GM19025 (cell line): ENCODE results near the gene GDF15.

Experiments
- ATAC-seq: cut with Tn5 transposase; IDR thresholded peaks from one replicate; pipeline ENCODE4 v1.9.1; 2021; ENCODE audit warnings: mild to moderate bottlenecking, low read depth, moderate library complexity; ENCODE audit not compliant: unreplicated experiment

Gene GDF15

DNA sequence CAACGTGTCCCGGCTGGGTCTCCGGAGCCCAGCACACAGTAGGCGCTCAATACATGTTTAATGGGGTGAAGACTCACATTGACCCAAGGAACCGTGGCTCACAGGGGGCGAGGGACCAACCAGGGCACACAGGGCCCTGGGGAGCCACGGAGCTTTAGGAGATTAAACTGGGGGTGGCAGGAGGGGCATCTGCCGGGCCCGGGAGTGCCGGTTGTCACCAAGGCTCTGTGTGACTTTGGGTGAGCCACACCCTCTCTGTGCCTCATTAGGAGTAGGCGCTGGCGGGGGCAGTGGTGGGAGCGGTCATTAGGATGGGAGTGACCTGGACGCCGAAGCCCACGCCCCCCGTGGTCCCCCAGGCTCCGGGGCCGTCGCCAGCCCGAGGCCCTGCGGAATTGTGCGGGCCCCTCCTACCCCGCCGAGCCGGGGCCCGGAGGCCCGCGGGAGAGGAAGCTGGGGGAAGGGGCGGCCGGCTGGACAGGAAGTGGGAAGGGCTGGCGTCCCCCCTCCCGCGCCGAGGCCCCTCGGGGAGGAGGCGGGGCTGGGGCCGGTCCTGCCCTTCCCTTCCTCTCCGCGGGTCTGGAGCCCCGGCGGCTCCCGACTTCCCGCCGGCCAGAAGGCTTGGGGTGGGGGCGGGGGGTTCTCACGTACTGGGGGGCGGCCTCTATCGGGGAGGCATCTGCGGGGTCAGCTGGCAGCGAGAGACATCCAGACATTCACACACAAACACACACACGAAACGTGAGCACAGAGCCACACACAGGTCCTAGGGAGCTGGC is 31.5 kb downstream of the GDF15 start:
- no peak for ATAC-seq

DNA sequence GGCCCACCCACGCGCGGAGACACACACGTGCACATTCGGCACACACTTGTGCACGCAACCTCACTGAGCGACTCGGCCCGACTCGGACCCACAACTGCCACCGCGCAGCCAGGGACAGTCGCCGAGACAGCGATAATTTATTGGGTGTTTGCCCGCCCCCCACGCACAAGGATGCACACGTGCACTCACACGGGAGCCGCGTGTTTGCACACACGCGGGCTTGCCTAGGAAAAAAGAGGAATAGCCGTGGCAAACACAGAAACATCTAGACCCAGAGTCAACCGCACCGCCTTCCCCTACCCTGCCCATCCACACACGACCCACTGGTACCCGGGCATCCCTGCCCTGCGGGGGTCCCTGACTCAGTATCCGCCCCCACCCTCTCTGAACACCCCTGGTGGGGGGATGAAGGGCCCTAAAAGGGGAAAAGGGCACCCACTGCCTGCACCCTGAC is 32.1 kb downstream of the GDF15 start:
- no peak for ATAC-seq

DNA sequence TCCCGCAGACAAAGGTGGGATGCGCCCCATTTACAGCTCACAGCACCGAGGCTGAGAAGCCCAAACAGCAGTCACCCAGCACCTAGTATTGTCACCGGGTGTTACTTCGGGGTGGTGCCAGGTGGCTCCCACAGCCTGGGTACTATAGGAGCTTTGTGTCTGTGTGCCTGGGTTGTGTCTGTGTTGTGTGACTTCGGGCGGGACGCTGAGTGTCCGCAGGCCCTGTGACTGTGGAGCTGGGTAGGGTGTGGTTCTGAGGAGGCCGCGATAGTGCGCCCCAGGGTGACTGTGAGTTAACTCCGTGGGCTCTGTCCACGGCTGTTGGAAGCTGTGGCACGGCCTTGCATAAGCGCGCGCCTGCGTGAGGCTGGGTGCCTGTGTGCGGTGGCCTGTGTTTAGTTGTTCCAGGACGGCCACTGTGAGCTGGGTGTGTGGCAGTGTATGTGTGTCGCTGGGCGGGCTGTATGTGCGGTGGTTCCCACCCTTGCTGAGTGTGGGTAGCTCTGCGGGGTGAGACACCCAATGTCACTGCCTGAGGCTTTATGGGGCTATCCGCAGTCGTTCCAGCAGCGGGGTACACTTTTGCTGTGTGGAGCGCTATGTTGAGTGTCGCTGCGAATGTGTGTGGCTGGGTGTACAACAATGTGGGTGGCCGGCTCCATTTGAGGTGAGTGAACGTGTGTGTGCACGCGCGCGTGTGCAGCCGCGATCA is 32.7 kb downstream of the GDF15 start:
- ATAC-seq, result no peak

DNA sequence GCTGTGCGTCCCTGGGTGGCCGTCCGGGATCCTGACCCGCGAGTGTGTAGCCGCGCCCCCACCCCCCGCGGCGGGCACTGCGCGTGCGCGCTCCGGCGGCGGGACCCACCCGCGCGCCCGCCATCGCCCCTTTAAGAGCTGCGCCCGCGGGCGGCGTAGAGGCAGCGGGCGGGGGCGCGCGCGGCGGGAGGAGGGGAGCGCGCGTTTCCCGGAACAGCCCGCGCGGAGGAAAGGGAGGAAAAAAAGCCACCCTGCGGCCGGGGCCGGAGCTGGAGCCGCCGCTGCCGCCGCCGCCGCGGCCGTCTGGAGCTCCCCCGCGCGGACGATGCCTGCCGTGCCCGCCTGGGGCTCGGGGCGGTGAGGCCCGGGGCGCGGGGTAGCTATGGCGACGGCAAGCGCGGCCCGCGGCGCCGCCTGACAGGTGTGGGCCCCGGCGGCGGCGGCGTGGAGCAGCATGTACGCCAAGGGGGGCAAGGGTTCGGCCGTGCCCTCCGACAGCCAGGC is 33.3 kb downstream of the GDF15 start, which contains the start of gene SSBP4:
Gene SSBP4, plus strand, starts transcription at position 204 of the 504 bp plus-strand sequence. Its CDS starts 251 bp downstream, at position 455.
- no peak for ATAC-seq

DNA sequence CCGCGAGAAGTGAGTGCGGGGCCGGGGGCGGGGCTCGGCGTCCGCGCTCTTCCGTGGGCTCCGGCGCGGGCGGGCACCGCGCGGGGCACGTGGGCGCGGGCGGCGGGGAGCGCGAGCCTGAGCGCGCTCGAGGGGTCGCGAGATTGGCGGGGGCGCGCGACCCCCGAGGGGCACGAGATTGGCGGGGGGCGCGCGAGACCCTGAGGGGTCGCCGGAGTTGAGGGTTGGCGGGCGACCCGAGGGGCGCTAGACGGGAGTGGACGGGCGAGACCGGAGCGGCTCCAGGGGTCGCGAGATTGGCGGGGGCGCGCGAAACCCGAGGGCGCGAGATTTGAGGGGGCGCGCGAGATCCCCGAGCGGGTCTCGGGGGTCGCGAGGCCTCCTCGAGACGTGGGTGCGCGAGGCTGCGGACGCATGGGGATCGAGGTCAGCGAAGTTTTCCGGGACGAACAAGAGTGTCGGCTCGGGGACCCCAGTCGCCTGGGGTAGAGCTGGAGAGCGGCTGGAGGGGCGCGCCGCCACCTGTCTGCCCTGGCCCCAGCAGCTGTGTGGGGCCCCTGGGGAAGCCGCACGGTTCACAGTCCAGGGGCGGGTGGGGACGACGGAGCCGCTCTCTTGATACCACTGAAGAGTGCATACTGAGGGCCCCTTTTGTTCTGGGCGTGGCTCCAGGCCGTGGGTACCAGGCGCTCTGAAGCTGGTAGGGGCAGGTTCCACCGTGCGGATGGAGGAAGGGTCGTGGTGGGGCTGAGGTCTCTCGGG is 33.9 kb downstream of the GDF15 start:
- ATAC-seq, result no peak

DNA sequence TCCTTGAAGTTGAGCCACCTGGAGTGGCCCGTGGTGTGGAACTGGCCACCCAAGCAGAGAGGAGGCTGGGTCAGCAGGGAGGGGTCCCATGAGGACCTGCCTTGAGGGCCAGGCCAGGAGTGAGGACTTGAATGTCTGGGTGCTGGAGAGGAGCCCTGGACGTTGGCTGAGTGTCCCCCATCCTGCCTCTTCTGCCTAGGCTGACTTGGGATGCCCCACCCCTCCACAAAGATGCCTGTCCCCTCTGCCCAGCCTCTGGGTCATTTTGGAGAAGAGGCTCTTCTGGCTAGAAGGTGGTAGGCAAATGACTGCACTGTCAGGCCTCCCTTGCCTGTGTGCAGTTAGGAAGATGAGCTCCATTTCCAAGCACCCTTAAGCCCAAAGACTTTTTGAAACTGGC is 35.0 kb downstream of the GDF15 start:
- no peak for ATAC-seq

DNA sequence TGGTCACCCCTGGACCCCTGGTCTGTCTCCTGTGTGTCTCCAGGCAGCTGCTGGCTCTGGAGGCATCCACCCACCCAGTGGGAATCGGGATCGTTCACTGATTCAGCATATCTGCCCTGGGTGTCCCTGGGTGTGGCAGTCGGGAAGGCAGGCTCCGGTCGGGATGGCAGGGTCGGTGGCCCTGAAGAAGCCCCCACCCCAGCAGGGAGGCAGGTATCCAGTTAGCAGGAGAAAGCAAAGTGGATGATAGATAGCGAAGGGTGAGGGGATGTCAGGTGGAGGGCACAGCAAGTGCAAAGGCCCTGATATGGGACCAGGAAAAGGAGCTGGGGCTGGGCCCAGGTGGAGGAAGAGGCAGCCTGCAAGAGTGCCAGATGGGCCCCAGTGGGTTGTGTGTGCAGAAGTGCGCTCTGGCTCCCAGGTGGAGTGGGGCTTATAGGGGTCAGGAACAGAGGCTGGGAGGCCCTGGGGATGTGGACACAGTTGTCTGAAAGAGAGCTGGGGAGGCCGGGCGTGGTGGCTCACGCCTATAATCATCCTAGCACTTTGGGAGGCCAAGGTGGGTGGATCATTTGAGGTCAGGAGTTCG is 35.5 kb downstream of the GDF15 start:
- no peak for ATAC-seq

DNA sequence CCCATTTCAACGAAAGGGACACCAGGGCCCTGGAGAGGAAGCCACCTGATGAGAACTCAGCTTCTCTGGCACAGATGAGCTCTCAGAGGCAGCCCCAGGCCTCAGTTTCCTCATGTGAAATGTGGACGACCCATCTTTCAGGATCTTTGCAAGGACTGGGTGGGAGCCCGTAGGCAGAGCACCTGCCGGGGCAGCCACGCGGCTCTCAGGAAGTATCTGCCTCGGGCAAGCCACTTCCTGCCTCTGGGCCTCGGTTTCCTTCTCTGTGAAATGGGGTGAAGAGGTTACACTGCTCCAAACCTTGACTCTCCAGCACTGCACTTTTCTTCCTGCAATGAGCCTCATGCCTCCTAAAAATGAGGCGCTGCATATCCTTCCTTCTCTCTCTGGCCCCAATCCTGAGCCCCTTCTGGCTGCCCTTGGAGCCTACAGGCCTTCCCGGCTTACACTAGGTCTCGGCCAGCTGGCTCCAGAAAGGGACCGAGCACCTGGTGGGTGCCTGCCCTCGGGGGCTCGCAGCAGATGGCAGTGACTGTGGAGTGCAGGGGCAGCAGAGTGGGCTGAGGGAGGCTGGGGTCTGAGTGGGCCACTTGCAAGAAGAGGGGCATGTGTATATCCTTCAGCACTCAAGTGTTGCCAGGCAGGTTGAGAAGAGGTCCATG is 36.7 kb downstream of the GDF15 start:
- ATAC-seq, result no peak

DNA sequence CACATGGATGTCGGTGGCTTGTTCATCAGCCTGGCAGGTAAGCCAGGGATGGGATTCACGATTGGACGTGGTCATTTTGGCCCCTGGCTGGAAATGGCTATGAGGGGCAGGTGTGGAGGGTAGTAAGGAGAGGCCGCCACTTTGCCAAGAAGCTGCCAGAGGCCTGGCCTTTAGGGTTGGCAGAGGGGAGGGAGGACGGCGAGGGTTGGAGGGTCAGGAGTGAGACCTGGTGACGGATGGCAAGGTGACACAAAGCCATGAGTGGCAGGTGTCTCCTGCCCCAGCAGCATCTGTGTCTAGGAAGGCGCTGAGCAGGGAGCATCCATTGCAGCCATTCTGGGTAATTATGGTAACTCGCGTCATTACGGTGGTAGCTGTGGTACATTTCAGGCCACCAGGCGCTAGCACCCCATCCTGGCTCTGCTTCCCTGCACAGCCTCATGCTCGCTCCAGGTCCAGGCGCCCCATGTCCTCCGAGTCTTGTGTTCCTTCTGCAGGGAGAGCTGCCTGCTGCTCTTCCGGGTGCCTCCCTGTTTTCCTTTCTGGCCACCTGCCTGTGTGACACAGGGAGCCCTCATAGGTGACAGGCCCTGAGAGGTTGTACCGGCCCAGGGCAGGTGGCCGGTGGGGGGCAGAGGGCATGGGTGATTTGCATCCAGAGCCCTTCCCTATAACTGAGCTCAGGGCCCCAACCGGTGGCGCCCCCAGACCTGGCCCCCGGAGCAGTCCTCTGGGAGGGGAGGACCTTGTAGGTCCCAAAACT is 37.5 kb downstream of the GDF15 start:
- no peak for ATAC-seq

DNA sequence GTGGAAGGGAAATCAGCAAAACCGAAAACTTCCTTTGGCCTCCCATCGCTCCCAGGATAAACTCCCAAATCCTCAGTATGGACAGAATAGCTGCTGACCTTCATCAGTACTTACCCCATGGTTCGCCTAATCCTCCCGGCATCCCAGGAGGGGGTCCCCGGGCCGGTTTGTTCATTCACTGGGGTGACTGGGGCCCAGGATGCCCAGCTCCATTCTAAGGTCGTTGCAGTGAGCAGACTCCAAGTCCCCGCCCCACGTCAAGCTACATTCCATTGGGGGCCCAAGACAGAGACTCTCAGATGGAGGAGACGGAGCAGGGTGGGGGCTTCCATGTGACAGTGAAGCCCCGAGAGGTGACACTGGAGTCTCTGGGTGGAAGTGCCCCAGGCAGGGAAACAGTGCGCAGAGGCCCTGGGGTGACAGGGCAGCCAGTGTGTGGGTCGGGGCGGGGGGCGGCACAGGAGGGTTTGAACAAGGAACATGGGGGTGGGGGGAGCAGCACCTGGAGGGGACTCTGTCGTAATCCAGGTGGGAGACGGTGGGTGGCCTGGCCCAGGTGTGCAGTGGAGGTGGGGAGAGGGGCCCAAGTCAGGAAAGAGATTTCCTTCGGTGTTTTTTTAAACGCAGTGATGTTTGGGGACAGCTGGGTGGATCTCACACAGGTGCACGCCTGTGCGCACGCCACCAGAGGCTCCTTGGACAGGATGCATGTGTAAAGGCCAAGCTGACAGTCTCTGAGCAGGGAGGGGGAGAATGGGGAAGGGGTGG is 38.3 kb downstream of the GDF15 start:
- no peak for ATAC-seq

DNA sequence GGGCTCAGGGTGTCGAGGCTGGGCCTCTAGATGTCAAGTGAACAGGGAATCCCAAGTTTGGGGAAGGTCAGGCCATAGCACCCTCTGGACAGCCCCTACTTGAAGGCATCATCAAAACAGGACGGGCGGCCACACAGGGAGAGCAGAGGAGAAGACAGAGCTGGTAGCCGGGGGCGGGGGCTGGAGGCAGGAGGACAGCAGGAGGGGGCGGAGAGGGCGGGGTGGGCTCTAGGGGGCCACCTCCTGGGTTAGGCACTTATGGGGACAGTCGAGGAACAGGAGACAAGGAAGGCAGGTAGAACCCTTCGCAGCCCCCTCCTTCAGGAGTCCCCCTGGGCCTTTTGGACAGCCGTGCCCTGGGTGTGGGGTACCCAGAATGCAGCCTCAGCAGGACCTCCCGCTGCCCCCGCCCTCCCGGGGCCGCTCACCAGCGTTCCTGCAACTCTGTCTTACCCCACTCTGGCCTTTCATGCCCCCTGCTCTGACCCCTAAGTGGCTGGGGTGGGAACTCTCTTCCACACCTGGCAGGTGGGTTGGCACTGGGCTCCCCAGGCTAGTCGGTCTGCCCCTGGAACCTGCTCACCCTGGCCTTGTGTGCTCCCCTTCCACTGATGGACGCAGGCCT is 39.0 kb downstream of the GDF15 start:
- no peak for ATAC-seq

DNA sequence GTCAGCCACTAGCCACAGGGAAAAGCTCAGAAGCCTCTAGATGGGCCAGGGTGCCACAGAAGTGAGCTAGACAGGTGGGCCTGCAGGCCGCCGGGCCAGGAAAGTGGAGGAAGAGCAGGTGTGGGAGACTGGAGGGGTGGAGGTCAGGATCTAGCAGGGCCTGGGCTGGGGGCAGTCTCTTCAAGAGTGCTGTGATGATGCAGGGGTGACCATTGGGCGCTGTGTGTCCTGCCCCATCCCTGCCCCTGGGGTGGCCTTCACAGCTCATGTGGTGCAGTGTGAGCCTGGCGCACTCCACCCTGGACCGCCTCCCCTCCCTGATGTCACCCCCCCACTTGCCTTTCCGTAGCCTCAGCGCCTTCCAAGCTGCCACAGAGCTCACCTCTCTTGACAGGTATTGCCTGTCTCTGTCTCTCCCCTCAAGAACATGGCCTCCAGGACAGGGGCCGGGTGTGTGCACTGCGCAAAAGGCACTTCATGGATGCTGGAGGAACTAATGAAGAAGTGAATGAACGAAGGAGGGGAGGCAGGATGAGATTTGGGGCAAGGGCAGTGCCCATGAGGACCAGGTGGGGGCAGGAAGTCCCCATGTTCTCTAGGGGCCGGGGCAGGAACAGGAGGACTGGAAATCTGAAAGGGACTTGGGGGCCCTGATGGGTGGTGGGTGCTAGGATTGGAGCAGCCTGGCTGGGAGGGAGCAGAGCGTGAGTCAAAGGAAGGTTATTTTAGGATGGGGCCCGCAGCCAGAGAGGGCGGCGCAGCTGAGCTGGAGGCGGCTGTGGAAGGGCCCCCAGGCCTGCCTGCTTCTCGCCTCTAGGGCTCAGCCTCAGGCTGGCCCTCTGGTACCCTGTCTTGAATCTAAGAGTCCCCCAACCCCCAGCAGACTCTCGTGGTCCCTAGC is 39.8 kb downstream of the GDF15 start:
- no peak for ATAC-seq

DNA sequence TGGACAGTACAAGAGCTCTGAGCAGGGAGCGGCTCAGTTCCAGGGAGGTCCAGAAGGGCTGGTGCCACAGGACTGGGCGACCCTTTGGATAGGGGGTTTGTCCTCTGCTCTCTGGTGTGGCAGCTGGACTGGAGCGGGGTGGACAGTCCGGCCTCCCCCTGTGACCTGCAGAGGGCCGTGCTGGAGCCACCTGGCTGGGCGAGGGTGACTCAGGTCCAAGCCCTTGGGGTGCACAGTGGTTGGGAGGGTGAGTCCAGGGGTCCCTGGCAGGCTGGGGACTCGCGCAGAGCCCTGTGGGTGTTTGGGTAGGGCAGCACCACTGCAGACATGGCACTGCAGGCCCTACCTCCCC is 40.4 kb downstream of the GDF15 start:
- no peak for ATAC-seq

DNA sequence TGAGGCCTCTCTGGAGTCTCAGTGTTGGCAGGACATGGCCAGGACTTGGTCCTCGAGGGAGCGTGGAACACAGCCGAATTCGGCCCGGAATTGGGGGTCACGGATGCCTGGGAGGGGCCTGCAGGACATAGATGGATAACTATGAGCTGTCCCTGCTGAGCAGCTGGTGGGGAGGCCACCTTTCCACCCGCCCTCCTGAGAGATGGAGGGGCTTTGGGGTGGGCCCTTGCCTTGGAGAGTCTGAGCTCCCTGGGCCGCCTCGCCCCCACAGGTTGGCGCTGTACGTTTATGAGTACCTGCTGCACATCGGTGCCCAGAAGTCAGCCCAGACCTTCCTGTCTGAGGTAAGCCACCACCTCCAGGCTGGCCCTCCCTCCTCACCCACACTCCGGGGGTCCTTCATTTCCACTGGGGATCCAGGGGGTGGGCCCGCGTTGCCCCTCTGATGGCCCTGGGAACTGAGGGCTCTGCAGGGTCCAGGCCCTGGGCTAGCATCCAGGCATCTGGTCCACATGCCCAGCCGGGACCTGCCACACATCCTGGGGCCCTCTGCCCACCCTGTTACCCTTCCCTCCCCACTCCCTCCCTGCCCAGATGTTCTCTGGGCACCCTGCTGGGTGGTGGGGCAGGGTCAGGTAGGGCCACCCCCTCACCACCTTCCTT is 41.3 kb downstream of the GDF15 start:
- no peak for ATAC-seq

DNA sequence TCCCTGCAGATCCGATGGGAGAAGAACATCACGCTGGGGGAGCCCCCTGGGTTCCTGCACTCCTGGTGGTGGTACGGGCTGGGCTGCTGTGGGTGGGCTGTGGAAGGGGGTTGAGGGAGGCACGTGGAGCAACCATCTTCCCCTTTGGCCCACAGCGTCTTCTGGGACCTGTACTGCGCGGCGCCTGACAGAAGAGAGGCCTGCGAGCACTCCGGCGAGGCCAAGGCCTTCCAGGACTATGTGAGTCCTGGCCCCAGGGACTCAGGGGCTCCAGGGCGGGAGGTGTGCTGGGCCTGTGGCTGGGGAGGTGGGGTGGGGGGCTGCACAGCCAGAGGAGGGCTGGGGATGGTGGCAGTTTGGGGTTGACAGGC is 41.8 kb downstream of the GDF15 start:
- ATAC-seq, result no peak

DNA sequence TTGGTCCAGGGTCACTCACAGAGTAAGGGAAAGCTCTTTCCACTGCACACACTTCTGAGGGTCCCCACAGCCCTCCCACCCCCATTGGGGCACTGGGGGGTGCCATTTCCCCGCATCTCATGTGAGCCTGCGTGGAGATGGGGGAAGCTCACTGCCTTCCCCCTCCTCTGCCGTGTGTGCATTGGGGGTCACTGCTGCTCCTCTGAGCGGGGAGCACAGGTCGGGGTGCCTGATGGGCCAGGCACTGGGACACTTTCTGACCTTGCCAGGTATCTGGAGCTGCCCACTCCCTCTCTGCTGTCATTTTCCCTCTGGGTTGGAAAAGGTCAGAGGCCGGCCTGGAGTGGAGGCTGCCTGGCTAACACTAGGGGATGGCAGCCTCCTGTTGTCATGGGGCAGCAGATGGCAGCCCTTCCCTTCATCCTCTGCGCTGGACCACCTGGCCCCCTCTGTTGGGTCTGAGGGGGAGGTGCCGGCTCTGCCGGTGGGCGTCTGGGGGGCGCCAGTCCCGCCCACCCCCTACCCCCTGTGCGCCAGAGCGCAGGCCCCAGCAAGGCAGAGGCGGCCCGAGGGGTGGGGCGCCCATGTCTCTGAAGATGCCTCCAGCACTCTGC is 42.3 kb downstream of the GDF15 start:
- ATAC-seq, result no peak
